ENCODE data around the gene RPRD1B. TPM values are rescaled to one million over a fixed set of nuclear protein-coding genes. Genes with fewer than 3 reads are reported as not detected.

RPRD1B gene
- total RNA-seq, 2 experiments from 2014 or later = 54.8 to 55.7 TPM

- Mint-ChIP-seq H3K36me3 (ENCODE audit: low read depth) (no peaks in the 10 kb centered on the region), H3K9me3 (no peaks in the 10 kb centered on the region), H3K27me3 (no peaks in the 10 kb centered on the region), H3K4me1 (ENCODE audit: low read depth) (peaks cover 5% of the 10 kb centered on the region), H3K4me3 (no peak overlapping the region), H3K27ac (no peak overlapping the region)
- DNase-seq = no peak
- no peak for ATAC-seq (ENCODE audit: poor library complexity)
- CTCF ChIA-PET = no interaction called here
- TF ChIP-seq CTCF (IDR thresholded peaks at IDR 0.05) = no peak
- intact Hi-C loops (cut with DNase I, micrococcal nuclease) = no loop called here
- Histone ChIP-seq H3K4me1 (ENCODE audit: insufficient read depth, low read length) (no peaks in the 10 kb centered on the region), H3K36me3 (ENCODE audit: insufficient read depth, low read length) (peaks cover 95% of the 10 kb centered on the region), H3K27ac (ENCODE audit: low read depth in 1 of 2, low read length in 2 of 2) (no peak overlapping the region), H3K4me3 (ENCODE audit: low read length) (no peak overlapping the region), H3K9me3 (ENCODE audit: control insufficient read depth in 1 of 2, insufficient read depth in 1 of 2, low read length in 2 of 2) (no peaks in the 10 kb centered on the region), H3K27me3 (ENCODE audit: control insufficient read depth in 1 of 2, insufficient read depth in 2 of 2, low read length in 2 of 2) (no peaks in the 10 kb centered on the region)
- POLR2A ChIA-PET = no interaction called here
Observed at GRCh38 chr20:38065764-38066375, 32.3 kb downstream of the RPRD1B start.

- DNase-seq = no peak
- TF ChIP-seq CTCF (IDR thresholded peaks at IDR 0.05) = no peak
- no peaks in the 10 kb centered on the region for H3K9me3 ChIP-seq (ENCODE audit: control insufficient read depth in 1 of 2, insufficient read depth in 1 of 2, low read length in 2 of 2)
- Mint-ChIP-seq H3K27ac (no peak overlapping the region), H3K4me3 (no peak overlapping the region), H3K9me3 (no peaks in the 10 kb centered on the region), H3K4me1 (ENCODE audit: low read depth) (peaks cover 5% of the 10 kb centered on the region), H3K36me3 (ENCODE audit: low read depth) (no peaks in the 10 kb centered on the region), H3K27me3 (no peaks in the 10 kb centered on the region)
- ChIA-PET POLR2A (no interaction called here), CTCF (no interaction called here)
- no peaks in the 10 kb centered on the region for H3K4me1 ChIP-seq (ENCODE audit: insufficient read depth, low read length)
- intact Hi-C loops (cut with DNase I, micrococcal nuclease) = no loop called here
- H3K27ac ChIP-seq (ENCODE audit: low read depth in 1 of 2, low read length in 2 of 2) = no peak overlapping the region
- no peaks in the 10 kb centered on the region for H3K27me3 ChIP-seq (ENCODE audit: control insufficient read depth in 1 of 2, insufficient read depth in 2 of 2, low read length in 2 of 2)
- ATAC-seq (ENCODE audit: poor library complexity) = no peak
- H3K4me3 ChIP-seq (ENCODE audit: low read length) = no peak overlapping the region
- H3K36me3 ChIP-seq (ENCODE audit: insufficient read depth, low read length) = peaks cover 90% of the 10 kb centered on the region
Observed at GRCh38 chr20:38066969-38067716, 33.6 kb downstream of the RPRD1B start.

- TF ChIP-seq CTCF (IDR thresholded peaks at IDR 0.05) = no peak
- Histone ChIP-seq H3K27ac (ENCODE audit: low read depth in 1 of 2, low read length in 2 of 2) (no peak overlapping the region), H3K9me3 (ENCODE audit: control insufficient read depth in 1 of 2, insufficient read depth in 1 of 2, low read length in 2 of 2) (no peaks in the 10 kb centered on the region), H3K4me3 (ENCODE audit: low read length) (no peak overlapping the region), H3K4me1 (ENCODE audit: insufficient read depth, low read length) (no peaks in the 10 kb centered on the region), H3K27me3 (ENCODE audit: control insufficient read depth in 1 of 2, insufficient read depth in 2 of 2, low read length in 2 of 2) (no peaks in the 10 kb centered on the region), H3K36me3 (ENCODE audit: insufficient read depth, low read length) (peaks cover 83% of the 10 kb centered on the region)
- H3K4me1 Mint-ChIP-seq (ENCODE audit: low read depth) = peaks cover 12% of the 10 kb centered on the region
- CTCF ChIA-PET = no interaction called here
- no peaks in the 10 kb centered on the region for H3K36me3 Mint-ChIP-seq (ENCODE audit: low read depth)
- H3K27me3 Mint-ChIP-seq = no peaks in the 10 kb centered on the region
- DNase-seq (no peak), ATAC-seq (ENCODE audit: poor library complexity) (no peak)
- intact Hi-C loops (cut with DNase I, micrococcal nuclease) = no loop called here
- POLR2A ChIA-PET = no interaction called here
- no peak overlapping the region for H3K27ac Mint-ChIP-seq
- no peaks in the 10 kb centered on the region for H3K9me3 Mint-ChIP-seq
- H3K4me3 Mint-ChIP-seq = no peak overlapping the region
Observed at GRCh38 chr20:38067717-38068365, 34.3 kb downstream of the RPRD1B start.

All from CD4-positive, alpha-beta T cell (primary cell).